ENCODE data around the gene STXBP6.
A peak's percentile ranks its signal among the peaks of the same experiment; 100 is the strongest.

The STXBP6 gene

DNA sequence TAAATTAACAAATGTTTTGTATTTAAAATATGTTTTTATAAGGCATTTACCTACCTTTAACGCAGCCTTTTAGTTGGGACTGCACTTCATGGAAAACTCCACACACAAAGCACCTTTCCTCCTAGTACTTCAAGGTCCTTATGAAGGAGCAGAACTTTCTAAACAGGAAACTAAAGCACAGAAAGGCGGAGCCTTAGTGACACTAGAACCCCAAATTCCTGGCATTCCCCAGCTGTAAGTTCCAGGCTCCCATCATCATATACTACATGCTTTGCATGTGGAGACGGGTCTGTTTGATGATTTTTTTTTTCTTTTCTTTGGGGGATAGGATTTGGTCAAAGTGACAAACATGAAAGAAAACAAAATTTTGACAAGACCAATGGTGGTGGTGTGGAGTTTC lies 39.5 kb downstream of the STXBP6 start:
- no peak overlapping the region for H3K4me3 ChIP-seq (ENCODE audit: control insufficient read depth, low read depth, low read length)
- DNase-seq (ENCODE audit: low read depth): no peak
- TF ChIP-seq, protein P1, sequence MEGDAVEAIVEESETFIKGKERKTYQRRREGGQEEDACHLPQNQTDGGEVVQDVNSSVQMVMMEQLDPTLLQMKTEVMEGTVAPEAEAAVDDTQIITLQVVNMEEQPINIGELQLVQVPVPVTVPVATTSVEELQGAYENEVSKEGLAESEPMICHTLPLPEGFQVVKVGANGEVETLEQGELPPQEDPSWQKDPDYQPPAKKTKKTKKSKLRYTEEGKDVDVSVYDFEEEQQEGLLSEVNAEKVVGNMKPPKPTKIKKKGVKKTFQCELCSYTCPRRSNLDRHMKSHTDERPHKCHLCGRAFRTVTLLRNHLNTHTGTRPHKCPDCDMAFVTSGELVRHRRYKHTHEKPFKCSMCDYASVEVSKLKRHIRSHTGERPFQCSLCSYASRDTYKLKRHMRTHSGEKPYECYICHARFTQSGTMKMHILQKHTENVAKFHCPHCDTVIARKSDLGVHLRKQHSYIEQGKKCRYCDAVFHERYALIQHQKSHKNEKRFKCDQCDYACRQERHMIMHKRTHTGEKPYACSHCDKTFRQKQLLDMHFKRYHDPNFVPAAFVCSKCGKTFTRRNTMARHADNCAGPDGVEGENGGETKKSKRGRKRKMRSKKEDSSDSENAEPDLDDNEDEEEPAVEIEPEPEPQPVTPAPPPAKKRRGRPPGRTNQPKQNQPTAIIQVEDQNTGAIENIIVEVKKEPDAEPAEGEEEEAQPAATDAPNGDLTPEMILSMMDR (IDR thresholded peaks at IDR 0.05; ENCODE audit: control insufficient read depth, insufficient read depth, low read depth, low read length, missing control alignments): no peak

DNA sequence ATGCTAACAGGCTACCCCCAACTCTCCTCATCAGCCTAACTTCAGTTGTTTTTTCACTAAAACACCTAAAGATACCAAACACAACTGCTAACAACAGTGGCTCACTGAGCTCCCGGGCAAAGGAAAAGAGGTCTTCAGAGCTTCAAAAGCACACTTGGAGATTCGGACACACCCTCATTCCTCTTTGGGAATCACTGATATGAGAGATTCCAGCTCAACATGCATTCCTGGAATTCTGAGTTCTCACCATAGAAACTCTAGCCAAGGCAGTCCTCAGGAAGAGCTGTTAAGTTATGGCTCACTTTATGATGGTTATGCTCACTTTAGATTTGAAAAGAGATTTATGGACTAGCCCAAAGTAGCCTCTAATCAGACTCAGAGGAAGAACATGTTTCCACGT lies 40.1 kb downstream of the STXBP6 start:
- TF ChIP-seq, protein P1 (IDR thresholded peaks at IDR 0.05; ENCODE audit: control insufficient read depth, insufficient read depth, low read depth, low read length, missing control alignments): no peak
- DNase-seq (ENCODE audit: low read depth): peak; percentile 5
- no peak overlapping the region for H3K4me3 ChIP-seq (ENCODE audit: control insufficient read depth, low read depth, low read length)

DNA sequence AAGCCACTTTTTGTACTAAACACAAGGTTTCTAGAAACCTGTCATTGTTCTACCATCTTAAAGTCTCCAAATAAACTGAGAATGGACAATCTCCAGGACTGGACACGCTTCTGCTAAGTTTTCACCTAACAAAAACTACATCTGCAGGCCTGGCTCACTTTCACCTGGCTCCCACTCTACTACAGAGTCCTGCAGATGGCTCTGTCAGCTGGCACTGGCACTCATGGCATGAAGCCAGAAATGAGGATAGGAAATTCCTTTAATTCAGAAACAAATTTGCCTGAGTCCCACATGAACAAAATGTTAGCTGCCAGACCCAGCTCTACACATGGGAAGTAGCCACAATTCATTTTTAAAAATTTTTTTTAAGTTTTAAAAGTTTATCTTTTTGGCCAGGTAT lies 42.1 kb downstream of the STXBP6 start:
- TF ChIP-seq, protein P1 (IDR thresholded peaks at IDR 0.05; ENCODE audit: control insufficient read depth, insufficient read depth, low read depth, low read length, missing control alignments): no peak
- H3K4me3 ChIP-seq (ENCODE audit: control insufficient read depth, low read depth, low read length): no peak overlapping the region
- no peak for DNase-seq (ENCODE audit: low read depth)

DNA sequence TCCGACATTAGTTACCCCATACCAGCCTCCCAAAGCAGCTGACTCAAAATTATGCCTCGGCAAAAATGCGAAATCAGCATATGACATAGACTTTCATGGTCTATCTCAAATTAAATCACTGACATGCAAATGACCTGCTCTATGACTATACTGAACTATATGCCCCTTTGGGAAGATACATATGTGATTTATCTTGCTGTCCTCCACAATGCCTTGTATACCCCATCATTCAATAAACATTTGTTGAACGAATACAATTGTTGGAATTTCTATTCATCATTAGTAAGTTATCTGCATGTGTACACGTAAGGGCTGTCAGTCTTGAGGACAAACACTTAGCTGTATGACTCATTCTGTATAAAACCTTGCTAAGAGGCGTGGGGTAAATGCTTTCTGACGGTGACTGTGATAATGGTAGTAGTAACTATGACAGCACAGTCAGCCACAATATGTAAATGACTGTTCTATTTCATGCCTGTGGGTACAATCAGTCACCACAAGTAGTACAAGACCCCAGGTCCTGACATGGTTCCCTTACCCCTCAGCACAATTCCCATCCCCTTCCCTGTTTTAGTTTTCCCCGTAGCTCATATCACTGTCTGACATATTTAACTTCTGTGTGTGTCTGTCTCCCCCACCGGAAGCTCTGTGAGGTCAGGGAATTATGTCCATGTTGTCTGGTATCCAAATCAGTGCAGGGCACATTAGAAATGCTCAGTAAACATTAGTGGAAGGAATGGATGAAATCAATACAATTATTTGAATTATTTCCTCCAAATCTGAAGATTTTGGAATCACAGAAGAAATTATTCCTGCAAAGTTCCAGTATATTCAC lies 42.8 kb downstream of the STXBP6 start:
- DNase-seq (ENCODE audit: low read depth): peak; percentile 68
- H3K4me3 ChIP-seq (ENCODE audit: control insufficient read depth, low read depth, low read length): no peak overlapping the region
- TF ChIP-seq, protein P1 (IDR thresholded peaks at IDR 0.05; ENCODE audit: control insufficient read depth, insufficient read depth, low read depth, low read length, missing control alignments): no peak

DNA sequence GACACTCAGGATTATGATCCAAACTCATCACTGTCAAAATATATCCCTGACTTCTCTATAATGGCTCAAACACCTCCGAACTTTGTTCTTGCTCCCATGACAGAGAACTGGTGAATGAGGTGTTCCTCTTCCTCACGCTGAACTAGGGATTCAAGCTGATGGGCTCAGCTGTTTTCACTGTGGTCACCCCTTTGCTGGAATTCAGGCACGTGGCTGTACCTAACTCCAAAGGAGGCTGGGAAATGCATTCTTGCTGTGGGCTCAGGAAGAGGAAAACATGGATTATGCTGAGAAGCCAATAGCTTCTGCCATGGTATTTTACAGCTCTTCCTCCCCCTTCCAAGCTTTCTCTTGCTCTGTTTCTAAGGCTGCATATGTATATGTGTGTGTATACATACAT lies 43.9 kb downstream of the STXBP6 start:
- no peak for DNase-seq (ENCODE audit: low read depth)
- no peak overlapping the region for H3K4me3 ChIP-seq (ENCODE audit: control insufficient read depth, low read depth, low read length)
- TF ChIP-seq, protein P1 (IDR thresholded peaks at IDR 0.05; ENCODE audit: control insufficient read depth, insufficient read depth, low read depth, low read length, missing control alignments): no peak

DNA sequence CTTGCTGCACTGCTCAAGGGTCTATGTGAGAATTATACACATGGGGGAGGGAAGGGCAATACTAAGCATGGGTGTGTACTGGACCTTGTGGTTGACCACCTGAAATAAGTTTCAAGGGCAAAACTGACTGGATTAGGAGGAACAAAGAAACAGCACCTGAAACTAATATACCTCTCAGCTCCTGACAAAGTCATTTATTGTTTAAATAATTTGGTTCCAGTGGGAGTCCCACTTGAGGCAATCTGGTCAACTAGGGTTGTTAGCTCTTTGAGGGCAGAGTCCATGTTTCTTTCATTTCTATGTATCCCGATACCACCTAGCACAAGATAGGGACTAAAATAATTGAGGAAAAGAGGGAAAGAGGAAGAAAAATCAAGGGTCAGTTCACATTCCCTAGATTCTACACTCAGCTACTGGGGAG lies 45.5 kb downstream of the STXBP6 start:
- TF ChIP-seq, protein P1 (IDR thresholded peaks at IDR 0.05; ENCODE audit: control insufficient read depth, insufficient read depth, low read depth, low read length, missing control alignments): no peak
- DNase-seq (ENCODE audit: low read depth): no peak
- H3K4me3 ChIP-seq (ENCODE audit: control insufficient read depth, low read depth, low read length): no peak overlapping the region
